Activated T-cell treated with anti-CD3 and anti-CD28 coated beads, Interleukin-2, amount 50 U/mL, for 24 hours (primary cell): ENCODE measurements around the gene DOCK7.
"Not testable (repeated sequence)": the region's sequence is repeated elsewhere in the genome, so short reads cannot be mapped to it uniquely, and the experiment has no call there.

Source experiments
- DNase-seq: peaks from one replicate; pipeline ENCODE4 v3.0.0-alpha.2; 2020
- H3K27ac Mint-ChIP-seq: 2 replicates; pipeline ENCODE4 v1.8.0; 2020; ENCODE audit warnings: mild to moderate bottlenecking, mixed read lengths
- H3K27me3 Mint-ChIP-seq: 2 replicates; pipeline ENCODE4 v1.8.0; 2020; ENCODE audit warnings: mixed read lengths
- H3K36me3 Mint-ChIP-seq: 2 replicates; pipeline ENCODE4 v1.8.0; 2020; ENCODE audit warnings: low read depth, mixed read lengths
- H3K4me1 Mint-ChIP-seq: 2 replicates; pipeline ENCODE4 v1.8.0; 2020; ENCODE audit warnings: low read depth, mixed read lengths
- H3K4me3 Mint-ChIP-seq: 2 replicates; pipeline ENCODE4 v1.8.0; 2020; ENCODE audit warnings: mild to moderate bottlenecking, moderate library complexity, mixed read lengths
- H3K9me3 Mint-ChIP-seq: 2 replicates; pipeline ENCODE4 v1.8.0; 2020; ENCODE audit warnings: mixed read lengths

Gene DOCK7

GRCh38 chr1:62677822-62678221 lies 10.4 kb downstream of the DOCK7 start:
- H3K36me3 Mint-ChIP-seq, H3K27ac Mint-ChIP-seq, H3K4me1 Mint-ChIP-seq, DNase-seq, H3K27me3 Mint-ChIP-seq, H3K9me3 Mint-ChIP-seq, H3K4me3 Mint-ChIP-seq: not testable (repeated sequence)

GRCh38 chr1:62676611-62677356 lies 11.4 kb downstream of the DOCK7 start:
- Mint-ChIP-seq H3K4me1 (peaks cover 7% of the 10 kb centered on the region), H3K27ac (no peak overlapping the region), H3K36me3 (peaks cover 5% of the 10 kb centered on the region), H3K9me3 (no peaks in the 10 kb centered on the region), H3K4me3 (no peak overlapping the region), H3K27me3 (no peaks in the 10 kb centered on the region)
- DNase-seq: no peak

GRCh38 chr1:62673629-62674028 lies 14.6 kb downstream of the DOCK7 start:
- peaks cover 7% of the 10 kb centered on the region for H3K4me1 Mint-ChIP-seq

GRCh38 chr1:62672029-62672428 lies 16.2 kb downstream of the DOCK7 start:
- no peaks in the 10 kb centered on the region for H3K27me3 Mint-ChIP-seq
- H3K4me1 Mint-ChIP-seq: peaks cover 5% of the 10 kb centered on the region
- H3K36me3 Mint-ChIP-seq: peaks cover 5% of the 10 kb centered on the region
- no peak for DNase-seq
- no peak overlapping the region for H3K27ac Mint-ChIP-seq
- no peak overlapping the region for H3K4me3 Mint-ChIP-seq
- H3K9me3 Mint-ChIP-seq: no peaks in the 10 kb centered on the region

More at GRCh38 chr1:62673629-62674028, 14.6 kb downstream of the DOCK7 start:
- Mint-ChIP-seq H3K27me3 (no peaks in the 10 kb centered on the region), H3K4me3 (no peak overlapping the region), H3K27ac (no peak overlapping the region), H3K9me3 (no peaks in the 10 kb centered on the region), H3K36me3 (peaks cover 5% of the 10 kb centered on the region)
- no peak for DNase-seq

GRCh38 chr1:62654744-62655143 lies 33.4 kb downstream of the DOCK7 start:
- H3K27me3 Mint-ChIP-seq: no peaks in the 10 kb centered on the region
- no peak overlapping the region for H3K4me3 Mint-ChIP-seq
- peaks cover 15% of the 10 kb centered on the region for H3K36me3 Mint-ChIP-seq
- no peaks in the 10 kb centered on the region for H3K4me1 Mint-ChIP-seq
- no peak for DNase-seq
- no peaks in the 10 kb centered on the region for H3K9me3 Mint-ChIP-seq
- H3K27ac Mint-ChIP-seq: no peak overlapping the region

- H3K4me3 Mint-ChIP-seq: no peak overlapping the region
- no peak for DNase-seq
- no peaks in the 10 kb centered on the region for H3K9me3 Mint-ChIP-seq
- H3K4me1 Mint-ChIP-seq: no peaks in the 10 kb centered on the region
- no peak overlapping the region for H3K27ac Mint-ChIP-seq
- no peaks in the 10 kb centered on the region for H3K27me3 Mint-ChIP-seq
- H3K36me3 Mint-ChIP-seq: peaks cover 18% of the 10 kb centered on the region
Observed at GRCh38 chr1:62652387-62652786, 35.8 kb downstream of the DOCK7 start.

- no peak for DNase-seq
- Mint-ChIP-seq H3K9me3 (no peaks in the 10 kb centered on the region), H3K4me1 (no peaks in the 10 kb centered on the region), H3K27me3 (no peaks in the 10 kb centered on the region), H3K4me3 (no peak overlapping the region), H3K36me3 (peaks cover 28% of the 10 kb centered on the region), H3K27ac (no peak overlapping the region)
Observed at GRCh38 chr1:62643283-62643682, 44.9 kb downstream of the DOCK7 start.

- Mint-ChIP-seq H3K36me3 (peaks cover 22% of the 10 kb centered on the region), H3K27me3 (no peaks in the 10 kb centered on the region), H3K4me1 (peaks cover 5% of the 10 kb centered on the region), H3K9me3 (peaks cover 6% of the 10 kb centered on the region), H3K4me3 (no peak overlapping the region), H3K27ac (peak overlapping the region; percentile 32)
- DNase-seq: no peak
Observed at GRCh38 chr1:62637392-62638105, 50.6 kb downstream of the DOCK7 start.

GRCh38 chr1:62628506-62628905 lies 59.7 kb downstream of the DOCK7 start:
- Mint-ChIP-seq H3K27me3 (no peaks in the 10 kb centered on the region), H3K27ac (no peak overlapping the region)

GRCh38 chr1:62625415-62625814 lies 62.8 kb downstream of the DOCK7 start:
- H3K27me3 Mint-ChIP-seq: no peaks in the 10 kb centered on the region
- DNase-seq: no peak
- no peaks in the 10 kb centered on the region for H3K9me3 Mint-ChIP-seq
- H3K4me1 Mint-ChIP-seq: peaks cover 12% of the 10 kb centered on the region
- no peak overlapping the region for H3K4me3 Mint-ChIP-seq
- H3K36me3 Mint-ChIP-seq: peaks cover 21% of the 10 kb centered on the region
- no peak overlapping the region for H3K27ac Mint-ChIP-seq

More at GRCh38 chr1:62628506-62628905, 59.7 kb downstream of the DOCK7 start:
- DNase-seq: no peak
- H3K36me3 Mint-ChIP-seq: peaks cover 39% of the 10 kb centered on the region
- peaks cover 10% of the 10 kb centered on the region for H3K4me1 Mint-ChIP-seq
- H3K9me3 Mint-ChIP-seq: peaks cover 2% of the 10 kb centered on the region
- H3K4me3 Mint-ChIP-seq: no peak overlapping the region

GRCh38 chr1:62621907-62622306 lies 66.3 kb downstream of the DOCK7 start:
- H3K4me3 Mint-ChIP-seq: no peak overlapping the region
- H3K27me3 Mint-ChIP-seq: no peaks in the 10 kb centered on the region
- H3K27ac Mint-ChIP-seq: no peak overlapping the region
- peaks cover 12% of the 10 kb centered on the region for H3K4me1 Mint-ChIP-seq
- H3K36me3 Mint-ChIP-seq: peaks cover 28% of the 10 kb centered on the region
- no peak for DNase-seq
- H3K9me3 Mint-ChIP-seq: no peaks in the 10 kb centered on the region

- Mint-ChIP-seq H3K4me3 (no peak overlapping the region), H3K27ac (no peak overlapping the region), H3K36me3 (peaks cover 25% of the 10 kb centered on the region), H3K27me3 (no peaks in the 10 kb centered on the region), H3K4me1 (no peaks in the 10 kb centered on the region), H3K9me3 (no peaks in the 10 kb centered on the region)
- no peak for DNase-seq
Observed at GRCh38 chr1:62613890-62614289, 74.3 kb downstream of the DOCK7 start.

- H3K36me3 Mint-ChIP-seq: peaks cover 21% of the 10 kb centered on the region
- H3K4me3 Mint-ChIP-seq: no peak overlapping the region
- no peak for DNase-seq
- no peak overlapping the region for H3K27ac Mint-ChIP-seq
- H3K27me3 Mint-ChIP-seq: no peaks in the 10 kb centered on the region
- H3K4me1 Mint-ChIP-seq: no peaks in the 10 kb centered on the region
- no peaks in the 10 kb centered on the region for H3K9me3 Mint-ChIP-seq
Observed at GRCh38 chr1:62613325-62613727, 74.9 kb downstream of the DOCK7 start.

- no peak for DNase-seq
- Mint-ChIP-seq H3K27ac (no peak overlapping the region), H3K4me3 (no peak overlapping the region), H3K27me3 (no peaks in the 10 kb centered on the region), H3K9me3 (no peaks in the 10 kb centered on the region), H3K36me3 (peaks cover 15% of the 10 kb centered on the region), H3K4me1 (no peaks in the 10 kb centered on the region)
Observed at GRCh38 chr1:62612770-62613169, 75.4 kb downstream of the DOCK7 start.

- H3K36me3 Mint-ChIP-seq, H3K4me1 Mint-ChIP-seq, H3K27ac Mint-ChIP-seq, DNase-seq, H3K4me3 Mint-ChIP-seq, H3K27me3 Mint-ChIP-seq, H3K9me3 Mint-ChIP-seq: not testable (repeated sequence)
Observed at GRCh38 chr1:62610588-62610987, 77.6 kb downstream of the DOCK7 start.
